ENCODE data around the gene ZP1.

The ZP1 gene

GRCh38 chr11:60922906-60923305, 55.6 kb downstream of the ZP1 start:
- in situ Hi-C loops (cut with MboI; ENCODE audit: low sequenced_read_pairs), result no loop called here

- in situ Hi-C loops (cut with MboI; ENCODE audit: low sequenced_read_pairs), result no loop called here
These were observed 56.0 kb downstream of the ZP1 start for GRCh38 chr11:60923326-60923725.

GRCh38 chr11:60923800-60924109, 56.4 kb downstream of the ZP1 start:
- in situ Hi-C loops (cut with MboI; ENCODE audit: low sequenced_read_pairs), result no loop called here

- in situ Hi-C loops (cut with MboI; ENCODE audit: low sequenced_read_pairs), result no loop called here
These were observed 57.0 kb downstream of the ZP1 start, which contains the start of gene TMEM132A for GRCh38 chr11:60924110-60924905. Gene TMEM132A, plus strand, starts transcription at chr11:60924460. Its CDS starts 174 bp downstream, at chr11:60924634.
